Central memory CD8-positive, alpha-beta T cell (primary cell): Measurements from ENCODE around the gene CMIP.
A peak's percentile ranks its signal among the peaks of the same experiment; 100 is the strongest.
"Not testable (repeated sequence)": the region's sequence is repeated elsewhere in the genome, so short reads cannot be mapped to it uniquely, and the experiment has no call there.

ENCODE experiments used
- ATAC-seq: fragments of 150-1000 bp; cut with Tn5 transposase; replicated peaks from 2 replicates; pipeline ENCODE4 v1.10.0; 2022; ENCODE audit warnings: mild to moderate bottlenecking, moderate FRiP score, moderate number of reproducible peaks; ENCODE audit not compliant: poor library complexity, severe bottlenecking; ENCODE audit errors: extremely low read depth
- DNase-seq, 2 donors: peaks; one replicate each; pipeline ENCODE4 v3.0.0; 2021; ENCODE audit warnings: low spot score in 2 of 2
- H3K27ac Mint-ChIP-seq: one replicate; pipeline ENCODE4 v1.8.0; 2022; ENCODE audit warnings: low read depth, mild to moderate bottlenecking, moderate library complexity, mixed read lengths
- H3K27me3 Mint-ChIP-seq: one replicate; pipeline ENCODE4 v1.8.0; 2022; ENCODE audit warnings: mixed read lengths
- H3K36me3 Mint-ChIP-seq: one replicate; pipeline ENCODE4 v1.8.0; 2022; ENCODE audit warnings: mild to moderate bottlenecking, moderate library complexity, mixed read lengths; ENCODE audit not compliant: insufficient read depth
- H3K4me1 Mint-ChIP-seq: one replicate; pipeline ENCODE4 v1.8.0; 2022; ENCODE audit warnings: mixed read lengths
- H3K4me3 Mint-ChIP-seq: one replicate; pipeline ENCODE4 v1.8.0; 2022; ENCODE audit warnings: mild to moderate bottlenecking, moderate library complexity, mixed read lengths
- H3K9me3 Mint-ChIP-seq: one replicate; pipeline ENCODE4 v1.8.0; 2022; ENCODE audit warnings: mixed read lengths

CMIP gene

GRCh38 chr16:81569361-81570034 lies 124.9 kb downstream of the CMIP start:
- peaks cover 43% of the 10 kb centered on the region for H3K4me1 Mint-ChIP-seq
- H3K27ac Mint-ChIP-seq, result peak overlapping the region; percentile 73
- no peak for ATAC-seq

GRCh38 chr16:81570151-81570846 lies 125.7 kb downstream of the CMIP start:
- Mint-ChIP-seq H3K4me1 (peaks cover 37% of the 10 kb centered on the region), H3K36me3 (peaks cover 14% of the 10 kb centered on the region), H3K27me3 (no peaks in the 10 kb centered on the region), H3K27ac (peak overlapping the region; percentile 35), H3K4me3 (no peak overlapping the region), H3K9me3 (no peaks in the 10 kb centered on the region)
- ATAC-seq, result no peak
- no peak for DNase-seq

More at GRCh38 chr16:81569361-81570034, 124.9 kb downstream of the CMIP start:
- Mint-ChIP-seq H3K36me3 (peaks cover 11% of the 10 kb centered on the region), H3K9me3 (no peaks in the 10 kb centered on the region), H3K27me3 (no peaks in the 10 kb centered on the region), H3K4me3 (no peak overlapping the region)
- no peak for DNase-seq

DNA sequence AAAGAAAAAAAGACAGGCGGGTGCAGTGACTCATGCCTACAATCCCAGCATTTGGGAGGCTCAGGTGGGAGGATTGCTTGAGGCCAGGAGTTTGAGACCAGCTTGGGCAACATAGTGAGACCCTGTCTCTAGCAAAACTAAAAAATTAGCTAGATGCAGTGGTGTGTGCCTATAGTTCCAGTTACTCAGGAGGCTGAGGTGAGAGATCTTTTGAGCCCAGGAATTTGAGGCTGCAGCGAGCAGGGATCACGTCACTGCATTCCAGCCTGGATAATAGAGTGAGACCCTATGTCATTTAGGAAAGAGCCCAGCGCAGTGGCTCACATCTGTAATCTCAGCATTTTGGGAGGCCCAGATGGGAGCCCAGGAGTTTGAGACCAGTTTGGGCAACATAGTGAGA lies 126.6 kb downstream of the CMIP start:
- Mint-ChIP-seq H3K4me3 (no peak overlapping the region), H3K27me3 (no peaks in the 10 kb centered on the region), H3K27ac (no peak overlapping the region), H3K9me3 (no peaks in the 10 kb centered on the region), H3K4me1 (peaks cover 36% of the 10 kb centered on the region), H3K36me3 (peaks cover 14% of the 10 kb centered on the region)
- ATAC-seq, result no peak
- no peak for DNase-seq

DNA sequence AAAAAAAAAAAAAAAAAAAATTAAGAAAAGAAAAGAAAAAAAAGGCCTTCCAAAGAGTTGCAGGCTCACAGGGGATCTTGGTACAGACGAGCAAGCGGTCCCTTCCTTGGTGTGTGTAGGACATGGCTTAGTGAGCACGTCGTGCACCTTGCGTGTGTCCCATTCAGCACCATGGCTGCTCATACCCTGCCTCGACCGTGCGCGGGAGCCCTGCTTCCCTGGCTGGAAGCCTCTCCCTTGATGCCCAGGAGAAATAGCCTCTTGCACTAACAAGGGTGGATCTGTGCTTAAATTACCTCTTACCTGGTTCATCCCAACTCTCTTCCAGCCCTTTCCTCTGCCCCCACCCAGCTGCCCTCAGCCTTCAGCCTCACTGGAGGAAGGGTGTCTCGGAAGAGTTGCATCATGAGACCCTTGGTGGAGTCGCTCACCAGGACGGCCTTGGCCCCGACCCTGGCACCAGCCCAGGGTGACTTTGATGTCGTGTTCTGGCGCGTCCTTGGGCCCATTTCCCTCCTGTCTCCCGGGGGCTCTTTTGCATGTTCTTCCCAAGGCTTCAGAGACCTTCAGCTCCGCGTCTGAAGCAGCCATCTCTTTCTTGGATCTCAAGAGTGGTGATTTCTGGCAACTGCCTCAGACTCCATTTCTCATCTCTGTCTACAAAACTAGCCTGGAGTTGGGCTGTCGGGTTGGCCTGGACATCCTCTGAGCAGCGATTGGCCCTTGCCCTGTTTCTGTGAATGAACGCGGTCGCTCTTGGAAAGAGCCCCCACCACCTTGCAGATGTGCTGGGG lies 127.2 kb downstream of the CMIP start:
- no peak overlapping the region for H3K27ac Mint-ChIP-seq
- no peak overlapping the region for H3K4me3 Mint-ChIP-seq
- DNase-seq (no peak), ATAC-seq (no peak)
- H3K36me3 Mint-ChIP-seq, result peaks cover 14% of the 10 kb centered on the region
- no peaks in the 10 kb centered on the region for H3K9me3 Mint-ChIP-seq
- H3K4me1 Mint-ChIP-seq, result peaks cover 31% of the 10 kb centered on the region
- H3K27me3 Mint-ChIP-seq, result no peaks in the 10 kb centered on the region

GRCh38 chr16:81572386-81573144 lies 128.0 kb downstream of the CMIP start:
- H3K27me3 Mint-ChIP-seq, result no peaks in the 10 kb centered on the region
- H3K4me1 Mint-ChIP-seq, result peaks cover 27% of the 10 kb centered on the region
- peaks cover 12% of the 10 kb centered on the region for H3K36me3 Mint-ChIP-seq
- no peak for ATAC-seq
- no peaks in the 10 kb centered on the region for H3K9me3 Mint-ChIP-seq
- DNase-seq, result no peak
- no peak overlapping the region for H3K4me3 Mint-ChIP-seq
- peak overlapping the region; percentile 36 for H3K27ac Mint-ChIP-seq

- Mint-ChIP-seq H3K27me3 (no peaks in the 10 kb centered on the region), H3K36me3 (peaks cover 7% of the 10 kb centered on the region), H3K4me3 (no peak overlapping the region), H3K4me1 (peaks cover 17% of the 10 kb centered on the region), H3K9me3 (no peaks in the 10 kb centered on the region), H3K27ac (peak overlapping the region; percentile 32)
- ATAC-seq (no peak), DNase-seq (no peak)
These were observed 129.0 kb downstream of the CMIP start for GRCh38 chr16:81573533-81574020.

- Mint-ChIP-seq H3K4me3 (no peak overlapping the region), H3K27me3 (no peaks in the 10 kb centered on the region), H3K9me3 (no peaks in the 10 kb centered on the region), H3K36me3 (peaks cover 7% of the 10 kb centered on the region), H3K4me1 (peaks cover 11% of the 10 kb centered on the region), H3K27ac (peak overlapping the region; percentile 32)
- DNase-seq (no peak), ATAC-seq (no peak)
These were observed 129.6 kb downstream of the CMIP start for GRCh38 chr16:81574168-81574567.

GRCh38 chr16:81575307-81575706 lies 130.7 kb downstream of the CMIP start:
- H3K36me3 Mint-ChIP-seq, result peaks cover 7% of the 10 kb centered on the region
- no peaks in the 10 kb centered on the region for H3K9me3 Mint-ChIP-seq
- H3K4me3 Mint-ChIP-seq, result no peak overlapping the region
- DNase-seq (no peak), ATAC-seq (no peak)
- H3K4me1 Mint-ChIP-seq, result no peaks in the 10 kb centered on the region
- no peaks in the 10 kb centered on the region for H3K27me3 Mint-ChIP-seq
- H3K27ac Mint-ChIP-seq, result peak overlapping the region; percentile 20

GRCh38 chr16:81575834-81576233 lies 131.2 kb downstream of the CMIP start:
- Mint-ChIP-seq H3K9me3 (no peaks in the 10 kb centered on the region), H3K36me3 (peaks cover 7% of the 10 kb centered on the region), H3K4me1 (peaks cover 3% of the 10 kb centered on the region), H3K4me3 (no peak overlapping the region), H3K27ac (peak overlapping the region; percentile 20), H3K27me3 (no peaks in the 10 kb centered on the region)
- no peak for DNase-seq
- no peak for ATAC-seq

- DNase-seq (peak in 1 of 2 donors; percentile 30), ATAC-seq (peak; percentile 86)
- no peak overlapping the region for H3K27ac Mint-ChIP-seq
- H3K4me1 Mint-ChIP-seq, result peaks cover 6% of the 10 kb centered on the region
- no peak overlapping the region for H3K4me3 Mint-ChIP-seq
- H3K36me3 Mint-ChIP-seq, result peaks cover 7% of the 10 kb centered on the region
- H3K9me3 Mint-ChIP-seq, result no peaks in the 10 kb centered on the region
- H3K27me3 Mint-ChIP-seq, result no peaks in the 10 kb centered on the region
These were observed 132.1 kb downstream of the CMIP start for GRCh38 chr16:81576696-81577095.

GRCh38 chr16:81577272-81577671 lies 132.7 kb downstream of the CMIP start:
- not testable (repeated sequence) for ATAC-seq, H3K9me3 Mint-ChIP-seq, H3K4me3 Mint-ChIP-seq, H3K36me3 Mint-ChIP-seq, H3K27me3 Mint-ChIP-seq, H3K27ac Mint-ChIP-seq, H3K4me1 Mint-ChIP-seq, DNase-seq

DNA sequence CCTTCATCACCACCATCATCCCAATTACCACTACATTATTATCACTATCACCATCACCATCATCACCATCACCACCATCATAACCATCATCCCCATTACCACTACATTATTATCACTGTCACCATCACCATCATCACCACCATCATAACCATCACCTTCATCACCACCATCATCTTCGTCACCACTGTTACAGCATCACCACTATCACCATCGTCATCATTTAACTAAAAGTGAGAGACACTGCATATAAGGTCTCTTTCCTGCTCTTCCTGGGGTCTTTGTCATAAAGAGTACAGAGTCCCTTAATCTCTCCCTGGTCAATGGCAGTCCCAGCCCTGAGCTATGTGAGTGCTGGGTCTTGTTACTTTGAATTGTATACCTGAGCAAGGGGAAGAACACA lies 133.5 kb downstream of the CMIP start:
- DNase-seq, result peak in 1 of 2 donors; percentile 23
- H3K27me3 Mint-ChIP-seq, result no peaks in the 10 kb centered on the region
- H3K9me3 Mint-ChIP-seq, result no peaks in the 10 kb centered on the region
- H3K4me1 Mint-ChIP-seq, result peaks cover 6% of the 10 kb centered on the region
- H3K36me3 Mint-ChIP-seq, result peaks cover 2% of the 10 kb centered on the region
- H3K27ac Mint-ChIP-seq, result no peak overlapping the region
- peak; percentile 62 for ATAC-seq
- no peak overlapping the region for H3K4me3 Mint-ChIP-seq
